Activated gamma-delta T cell treated with anti-CD3 and anti-CD28 coated beads, Interleukin-2, amount 50 U/mL, for 16 hours (primary cell): ENCODE measurements around the gene TBC1D22A.

Experiments used
- DNase-seq: peaks from one replicate; pipeline ENCODE4 v3.0.0-alpha.2; 2020; ENCODE audit warnings: low read depth

The TBC1D22A gene

GRCh38 chr22:47013861-47014635 is 251.6 kb downstream of the TBC1D22A start:
- no peak for DNase-seq

GRCh38 chr22:47014636-47015345 is 252.3 kb downstream of the TBC1D22A start:
- DNase-seq = no peak

- no peak for DNase-seq
Measured at GRCh38 chr22:47015589-47016178, 253.2 kb downstream of the TBC1D22A start.

- DNase-seq = no peak
Measured at GRCh38 chr22:47016631-47017030, 254.2 kb downstream of the TBC1D22A start.

- DNase-seq = no peak
Measured at GRCh38 chr22:47017245-47017644, 254.8 kb downstream of the TBC1D22A start.

- DNase-seq = no peak
Measured at GRCh38 chr22:47018010-47018910, 255.8 kb downstream of the TBC1D22A start.

GRCh38 chr22:47019012-47019790 is 256.8 kb downstream of the TBC1D22A start:
- no peak for DNase-seq

- DNase-seq = no peak
Measured at GRCh38 chr22:47020166-47020565, 257.7 kb downstream of the TBC1D22A start.

- DNase-seq = no peak
Measured at GRCh38 chr22:47021371-47022074, 259.1 kb downstream of the TBC1D22A start.

GRCh38 chr22:47022075-47022473 is 259.6 kb downstream of the TBC1D22A start:
- no peak for DNase-seq

- no peak for DNase-seq
Measured at GRCh38 chr22:47022475-47022874, 260.0 kb downstream of the TBC1D22A start.

GRCh38 chr22:47023871-47024270 is 261.4 kb downstream of the TBC1D22A start:
- DNase-seq = no peak

GRCh38 chr22:47027766-47028165 is 265.3 kb downstream of the TBC1D22A start:
- no peak for DNase-seq

GRCh38 chr22:47029244-47030074 is 267.0 kb downstream of the TBC1D22A start:
- no peak for DNase-seq

GRCh38 chr22:47030143-47030661 is 267.8 kb downstream of the TBC1D22A start:
- no peak for DNase-seq

- no peak for DNase-seq
Measured at GRCh38 chr22:47030881-47031627, 268.6 kb downstream of the TBC1D22A start.

- no peak for DNase-seq
Measured at GRCh38 chr22:47031628-47031915, 269.1 kb downstream of the TBC1D22A start.

GRCh38 chr22:47032091-47032943 is 269.9 kb downstream of the TBC1D22A start:
- DNase-seq = no peak
